Liver (tissue), 9 donors: Measurements from ENCODE around the gene GARIN5B. TPM values are rescaled to one million over a fixed set of nuclear protein-coding genes. Genes with fewer than 3 reads are reported as not detected.

Experiments used
- DNase-seq: peaks from one replicate; pipeline ENCODE4 v3.0.0-alpha.2; 2017; ENCODE audit warnings: low spot score
- H3K27ac ChIP-seq, 2 donors: one replicate each; pipeline ENCODE4 v1.7.0; 2013; ENCODE audit warnings: inconsistent platforms in 2 of 2, low read length in 2 of 2, control low read depth in 1 of 2, low read depth in 1 of 2, mild to moderate bottlenecking in 1 of 2
- H3K27me3 ChIP-seq, 4 donors: one replicate each; pipeline versions ENCODE4 v1.6.1 to v1.7.0; 2013; ENCODE audit warnings: low read length in 3 of 4, inconsistent platforms in 1 of 4, mild to moderate bottlenecking in 1 of 4, moderate library complexity in 1 of 4; ENCODE audit not compliant: control insufficient read depth in 4 of 4, insufficient read depth in 4 of 4
- H3K36me3 ChIP-seq, 4 donors: one replicate each; pipeline versions ENCODE4 v1.6.1 to v1.7.0; 2013; ENCODE audit warnings: low read length in 3 of 4, mild to moderate bottlenecking in 3 of 4, low read depth in 1 of 4, moderate library complexity in 1 of 4; ENCODE audit not compliant: control insufficient read depth in 4 of 4, insufficient read depth in 3 of 4
- H3K4me1 ChIP-seq, 4 donors: one replicate each; pipeline versions ENCODE4 v1.6.1 to v1.7.0; 2013; ENCODE audit warnings: low read length in 3 of 4, mild to moderate bottlenecking in 3 of 4, moderate library complexity in 1 of 4; ENCODE audit not compliant: control insufficient read depth in 4 of 4, insufficient read depth in 4 of 4
- H3K4me3 ChIP-seq, 3 donors: one replicate each; pipeline versions ENCODE4 v1.6.1 to v1.7.0; 2013; ENCODE audit warnings: low read length in 3 of 3, control low read depth in 1 of 3, low read depth in 1 of 3, mild to moderate bottlenecking in 1 of 3
- H3K9ac ChIP-seq, 2 donors: one replicate each; pipeline ENCODE4 v1.7.0; 2013; ENCODE audit warnings: low read length in 2 of 2, mild to moderate bottlenecking in 2 of 2, moderate library complexity in 2 of 2, control low read depth in 1 of 2, low read depth in 1 of 2
- H3K9me3 ChIP-seq, 4 donors: one replicate each; pipeline versions ENCODE4 v1.6.1 to v1.7.0; 2013; ENCODE audit warnings: low read length in 3 of 4; ENCODE audit not compliant: control insufficient read depth in 4 of 4
- ATF3 ChIP-seq: IDR thresholded peaks from 2 replicates; pipeline ENCODE4 v1.6.1; 2016; ENCODE audit warnings: antibody characterized with exemption
- CTCF ChIP-seq: fragments of 150-350 bp; IDR thresholded peaks from 2 replicates; pipeline ENCODE4 v1.5.1; 2017; ENCODE audit warnings: improper control_type of control experiment, low read depth, low read length; ENCODE audit not compliant: missing input control
- EGR1 ChIP-seq, 2 donors: IDR thresholded peaks; 2 replicates each; pipeline ENCODE4 v1.6.1; 2016 to 2018; ENCODE audit warnings: antibody characterized with exemption in 2 of 2, low read depth in 2 of 2
- FOXA1 ChIP-seq: IDR thresholded peaks from 2 replicates; pipeline ENCODE4 v1.6.1; 2016; ENCODE audit warnings: antibody characterized with exemption
- FOXA2 ChIP-seq: IDR thresholded peaks from 2 replicates; pipeline ENCODE4 v1.6.1; 2016; ENCODE audit warnings: antibody characterized with exemption
- GABPA ChIP-seq, 2 donors: IDR thresholded peaks in 1 of 2; conservative IDR thresholded peaks in 1 of 2; 2 replicates each; pipeline ENCODE4 v1.6.1; 2016; ENCODE audit warnings: antibody characterized with exemption in 2 of 2, mild to moderate bottlenecking in 1 of 2, moderate library complexity in 1 of 2
- HNF4A ChIP-seq, 2 donors: conservative IDR thresholded peaks; 2 replicates each; pipeline ENCODE4 v1.6.1; 2016; ENCODE audit warnings: antibody characterized with exemption in 2 of 2, mild to moderate bottlenecking in 2 of 2
- HNF4G ChIP-seq: IDR thresholded peaks from 2 replicates; pipeline ENCODE4 v1.6.1; 2016; ENCODE audit warnings: antibody characterized with exemption
- JUND ChIP-seq, 2 donors: IDR thresholded peaks; 2 replicates each; pipeline ENCODE4 v1.6.1; 2016; ENCODE audit warnings: antibody characterized with exemption in 2 of 2
- MAX ChIP-seq: IDR thresholded peaks from 2 replicates; pipeline ENCODE4 v1.6.1; 2016; ENCODE audit warnings: antibody characterized with exemption
- NR2F2 ChIP-seq: IDR thresholded peaks from 2 replicates; pipeline ENCODE4 v1.6.1; 2016; ENCODE audit warnings: antibody characterized with exemption
- RAD21 ChIP-seq, 2 donors: IDR thresholded peaks; 2 replicates each; pipeline ENCODE4 v1.6.1; 2016; ENCODE audit warnings: antibody characterized with exemption in 2 of 2, mild to moderate bottlenecking in 2 of 2
- REST ChIP-seq: IDR thresholded peaks from 2 replicates; pipeline ENCODE4 v1.6.1; 2016; ENCODE audit warnings: antibody characterized with exemption, mild to moderate bottlenecking
- RXRA ChIP-seq, 2 donors: IDR thresholded peaks; 2 replicates each; pipeline ENCODE4 v1.6.1; 2017 to 2018; ENCODE audit warnings: antibody characterized with exemption in 2 of 2, mild to moderate bottlenecking in 1 of 2
- SP1 ChIP-seq: IDR thresholded peaks from 2 replicates; pipeline ENCODE4 v1.6.1; 2018; ENCODE audit warnings: antibody characterized with exemption, mild to moderate bottlenecking
- TAF1 ChIP-seq: conservative IDR thresholded peaks from 2 replicates; pipeline ENCODE4 v1.6.1; 2016; ENCODE audit warnings: antibody characterized with exemption, mild to moderate bottlenecking
- YY1 ChIP-seq: IDR thresholded peaks from 2 replicates; pipeline ENCODE4 v1.6.1; 2016; ENCODE audit warnings: antibody characterized with exemption, mild to moderate bottlenecking
- ZBTB33 ChIP-seq: IDR thresholded peaks from 2 replicates; pipeline ENCODE4 v1.6.1; 2016; ENCODE audit warnings: antibody characterized with exemption
- WGBS: extraction: QIAGEN DNeasy Blood & Tissue Kit; methylation state at CpG from one replicate; pipeline ENCODE4 v1.1.7; 2013; 5-methylcytosine and 5-hydroxymethylcytosine counted together
- polyA plus RNA-seq, 2 donors: library from polyadenylated mRNA; stranded (reverse) in 1 of 2; unstranded in 1 of 2; fragments of 200-250 nt in 1 of 2; fragments of >200 nt in 1 of 2; fragmentation: Nextera tagmentation in 1 of 2; extraction: Ambion mirVana in 1 of 2; gene quantifications; one replicate each; pipeline versions ENCODE4 v1.2.1 to v1.2.3, GENCODE V29; 2013 to 2015
- total RNA-seq, 2 donors: library from RNA; depleted of rRNA; stranded (reverse); fragments of >200 nt; gene quantifications; one replicate each; pipeline ENCODE4 v1.2.3, GENCODE V29; 2014
- donor health status: healthy.
- donor health status: healthy.
- donor health status: healthy.
- donor health status: healthy.
- donor health status: healthy.

GARIN5B gene
- total and polyA plus RNA-seq, 4 donors = not detected

GRCh38 chr19:55373993-55374757 is 11.1 kb upstream of the GARIN5B start:
- no peak for DNase-seq
- H3K27ac ChIP-seq = no peak overlapping the region
- no peaks in the 10 kb centered on the region for H3K36me3 ChIP-seq
- H3K4me1 ChIP-seq = peaks cover 0 to 6% (median 2%) of the 10 kb centered on the region in 4 donors
- H3K9me3 ChIP-seq = no peaks in the 10 kb centered on the region
- H3K4me3 ChIP-seq = no peak overlapping the region
- peaks cover 0 to 13% (median 8%) of the 10 kb centered on the region in 4 donors for H3K27me3 ChIP-seq
- TF ChIP-seq EGR1 (IDR thresholded peaks at IDR 0.05; ENCODE audit: low read depth in 2 of 2) (no peak), RXRA (IDR thresholded peaks at IDR 0.05) (no peak), REST (no peak), RAD21 (IDR thresholded peaks at IDR 0.05) (no peak), TAF1 (no peak), FOXA2 (no peak), MAX (no peak), HNF4G (no peak), HNF4A (conservative IDR thresholded peaks at IDR 0.05) (no peak), NR2F2 (no peak), GABPA (IDR thresholded peaks at IDR 0.05 in 1 of 2, conservative IDR thresholded peaks at IDR 0.05 in 1 of 2) (no peak), YY1 (no peak), ZBTB33 (no peak)
- H3K9ac ChIP-seq = no peak overlapping the region
- WGBS = 8% methylated on average over 31 of the region's 31 CpGs

- Histone ChIP-seq H3K9ac (no peak overlapping the region), H3K4me3 (no peak overlapping the region), H3K27me3 (peaks cover 0 to 13% (median 9%) of the 10 kb centered on the region in 4 donors), H3K4me1 (peaks cover 0 to 9% (median 2%) of the 10 kb centered on the region in 4 donors), H3K27ac (no peak overlapping the region), H3K9me3 (no peaks in the 10 kb centered on the region), H3K36me3 (no peaks in the 10 kb centered on the region)
- DNase-seq = no peak
- TF ChIP-seq SP1 (no peak), GABPA (IDR thresholded peaks at IDR 0.05 in 1 of 2, conservative IDR thresholded peaks at IDR 0.05 in 1 of 2) (no peak), HNF4A (conservative IDR thresholded peaks at IDR 0.05) (no peak), MAX (no peak), YY1 (no peak), JUND (IDR thresholded peaks at IDR 0.05) (no peak), FOXA1 (no peak), ATF3 (no peak), HNF4G (no peak), EGR1 (IDR thresholded peaks at IDR 0.05; ENCODE audit: low read depth in 2 of 2) (no peak), FOXA2 (no peak), REST (no peak), CTCF (no peak)
- WGBS = 48% methylated on average over 9 of the region's 9 CpGs
Observed at GRCh38 chr19:55373306-55373992, 10.4 kb upstream of the GARIN5B start.
